Esophagus muscularis mucosa (tissue), 4 donors: ENCODE measurements around the gene XYLT1. TPM values are rescaled to one million over a fixed set of nuclear protein-coding genes. Genes with fewer than 3 reads are reported as not detected.

Experiments
- DNase-seq: peaks from one replicate; pipeline ENCODE4 v3.0.0-alpha.2; 2017; ENCODE audit errors: extremely low spot score
- H3K27ac ChIP-seq, 4 donors: fragments of 200-600 bp; sonication (generic); replicated peaks in 1 of 4; 1 replicate in 3 of 4; 2 replicates in 1 of 4; pipeline ENCODE4 v1.5.1; 2016 to 2019; ENCODE audit warnings: mild to moderate bottlenecking in 1 of 4
- H3K27me3 ChIP-seq, 4 donors: fragments of 200-600 bp; sonication (generic); one replicate each; pipeline versions ENCODE4 v1.5.1 to v1.6.0; 2016 to 2019
- H3K36me3 ChIP-seq, 4 donors: fragments of 200-600 bp; sonication (generic); one replicate each; pipeline ENCODE4 v1.5.1; 2016 to 2019
- H3K4me1 ChIP-seq, 4 donors: fragments of 200-600 bp; sonication (generic); one replicate each; pipeline ENCODE4 v1.5.1; 2016 to 2019
- H3K4me3 ChIP-seq, 4 donors: fragments of 200-600 bp; sonication (generic); 1 replicate in 2 of 4; 2 replicates in 2 of 4; pipeline ENCODE4 v1.5.1; 2016 to 2019; ENCODE audit warnings: mild to moderate bottlenecking in 4 of 4, moderate library complexity in 1 of 4
- H3K9me3 ChIP-seq, 4 donors: fragments of 200-600 bp; sonication (generic); 1 replicate in 3 of 4; 2 replicates in 1 of 4; pipeline ENCODE4 v1.5.1; 2016 to 2019
- CTCF ChIP-seq, 3 experiments: fragments of 200-600 bp in 2 of 3; fragments of 450-650 bp in 1 of 3; sonication (generic) in 2 of 3; IDR thresholded peaks; one replicate each; pipeline ENCODE4 v1.5.1; 2017 to 2019; ENCODE audit warnings: antibody characterized with exemption in 3 of 3, mild to moderate bottlenecking in 2 of 3, moderate library complexity in 1 of 3
- EP300 ChIP-seq: sonication (generic); formaldehyde crosslinking; IDR thresholded peaks from one replicate; pipeline ENCODE4 v1.6.1; 2017; ENCODE audit warnings: antibody characterized with exemption
- POLR2A ChIP-seq: fragments of 450-650 bp; IDR thresholded peaks from one replicate; pipeline ENCODE4 v1.6.1; 2017; ENCODE audit warnings: antibody characterized with exemption, moderate library complexity, mild to moderate bottlenecking, low read depth
- POLR2AphosphoS5 ChIP-seq, 2 donors: sonication (generic); formaldehyde crosslinking; IDR thresholded peaks; one replicate each; pipeline ENCODE4 v1.6.1; 2017; ENCODE audit warnings: antibody characterized with exemption in 2 of 2
- WGBS: methylation state at CpG from one replicate; pipeline ENCODE4 v1.1.5; 2018; 5-methylcytosine and 5-hydroxymethylcytosine counted together
- intact Hi-C: fragments of 100-400 bp; cut with DNase I; formaldehyde crosslinking; loops from one replicate; pipeline ENCODE4 v1.15.1; 2023
- total RNA-seq, 4 donors: library from RNA; depleted of rRNA; stranded (reverse); fragments of >200 nt; gene quantifications; one replicate each; pipeline versions ENCODE4 v1.1.0 to v1.2.1, GENCODE V29; 2016

Gene XYLT1
- total RNA-seq, 4 donors from 2014 or later: 25.2 to 57.1 (median 33.5) TPM

GRCh38 chr16:17134586-17134985 lies 336.2 kb downstream of the XYLT1 start:
- no peak for DNase-seq
- no peaks in the 10 kb centered on the region for H3K4me1 ChIP-seq
- H3K9me3 ChIP-seq: no peaks in the 10 kb centered on the region
- no peak overlapping the region for H3K4me3 ChIP-seq
- H3K36me3 ChIP-seq: peaks cover 0 to 97% (median 54%) of the 10 kb centered on the region in 4 donors
- WGBS: 94% methylated on average over 10 of the region's 10 CpGs
- TF ChIP-seq EP300 (no peak), POLR2A (no peak), CTCF (IDR thresholded peaks at IDR 0.05) (no peak), POLR2AphosphoS5 (IDR thresholded peaks at IDR 0.05) (no peak)
- no peaks in the 10 kb centered on the region for H3K27me3 ChIP-seq
- no peak overlapping the region for H3K27ac ChIP-seq
- intact Hi-C loops: no loop called here

- intact Hi-C loops: no loop called here
- Histone ChIP-seq H3K27me3 (no peaks in the 10 kb centered on the region), H3K36me3 (peaks cover 0 to 95% (median 48%) of the 10 kb centered on the region in 4 donors), H3K4me3 (no peak overlapping the region), H3K4me1 (no peaks in the 10 kb centered on the region), H3K9me3 (no peaks in the 10 kb centered on the region), H3K27ac (no peak overlapping the region)
- TF ChIP-seq POLR2A (no peak), EP300 (no peak), CTCF (IDR thresholded peaks at IDR 0.05) (no peak), POLR2AphosphoS5 (IDR thresholded peaks at IDR 0.05) (no peak)
- no peak for DNase-seq
- 97% methylated on average over 5 of the region's 5 CpGs for WGBS
Observed at GRCh38 chr16:17133851-17134250, 336.9 kb downstream of the XYLT1 start.

DNA sequence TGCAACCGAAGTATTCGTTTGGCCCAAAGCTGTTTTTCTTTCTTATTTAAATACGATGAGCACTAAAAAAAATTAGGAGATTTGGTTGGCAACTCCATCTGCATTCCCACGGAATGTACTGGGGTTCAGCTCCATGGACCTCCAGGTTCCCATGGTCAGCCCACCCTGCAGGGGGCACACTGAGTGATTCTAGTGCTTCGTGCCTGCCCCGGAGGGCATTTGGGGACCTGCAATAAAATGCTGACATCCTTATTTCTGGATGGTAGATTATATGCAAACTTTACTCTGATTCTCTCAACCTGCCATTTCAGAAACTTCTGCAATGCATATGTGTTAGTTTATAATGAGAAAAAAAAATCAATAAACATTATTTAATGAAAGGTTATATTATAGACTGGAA lies 339.4 kb downstream of the XYLT1 start:
- 87% methylated on average over 6 of the region's 6 CpGs for WGBS
- Histone ChIP-seq H3K4me3 (no peak overlapping the region), H3K36me3 (peaks cover 0 to 92% (median 39%) of the 10 kb centered on the region in 4 donors), H3K9me3 (no peaks in the 10 kb centered on the region), H3K4me1 (no peaks in the 10 kb centered on the region), H3K27me3 (no peaks in the 10 kb centered on the region), H3K27ac (no peak overlapping the region)
- DNase-seq: no peak
- intact Hi-C loops: no loop called here
- TF ChIP-seq POLR2AphosphoS5 (IDR thresholded peaks at IDR 0.05) (no peak), POLR2A (no peak), CTCF (IDR thresholded peaks at IDR 0.05) (no peak), EP300 (no peak)

DNA sequence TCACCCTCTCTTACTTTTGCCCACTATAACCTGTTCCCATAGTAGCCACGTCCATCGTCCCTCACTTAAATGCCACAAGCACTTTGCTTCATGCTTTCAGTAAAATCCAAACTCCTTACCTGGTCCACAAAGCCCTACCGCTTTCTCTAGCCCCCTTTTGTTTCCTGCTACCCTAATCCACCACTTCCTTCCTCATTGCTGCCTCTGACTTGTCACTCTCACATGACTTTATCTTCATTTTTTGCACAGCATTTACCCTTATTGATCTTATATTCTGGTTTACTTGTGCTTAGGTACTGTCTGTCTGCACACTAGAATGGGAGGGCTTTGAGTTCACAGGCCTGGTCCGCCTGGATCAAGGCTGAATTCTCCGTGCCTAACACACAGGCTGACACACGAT lies 340.0 kb downstream of the XYLT1 start:
- peaks cover 0 to 92% (median 42%) of the 10 kb centered on the region in 4 donors for H3K36me3 ChIP-seq

More for the DNA sequence above, 340.0 kb downstream of the XYLT1 start:
- TF ChIP-seq CTCF (IDR thresholded peaks at IDR 0.05): no peak
- no peak for TF ChIP-seq EP300
- no peak for TF ChIP-seq POLR2A
- TF ChIP-seq POLR2AphosphoS5 (IDR thresholded peaks at IDR 0.05): no peak
- Histone ChIP-seq H3K27me3 (no peaks in the 10 kb centered on the region), H3K4me1 (no peaks in the 10 kb centered on the region), H3K9me3 (no peaks in the 10 kb centered on the region), H3K27ac (no peak overlapping the region), H3K4me3 (no peak overlapping the region)
- intact Hi-C loops: no loop called here
- no peak for DNase-seq
- WGBS: 85% methylated on average over 6 of the region's 6 CpGs
